Measurements from ENCODE around the gene EIF1. TPM values are rescaled to one million over a fixed set of nuclear protein-coding genes. Genes with fewer than 3 reads are reported as not detected.
"Not testable (repeated sequence)": the region's sequence is repeated elsewhere in the genome, so short reads cannot be mapped to it uniquely, and the experiment has no call there.

EIF1 gene
- 100 to 1,000 TPM in 1 of 2 donors, 10 to 100 TPM in 1; 99.5 to 120 TPM for total RNA-seq

GRCh38 chr17:41688641-41689496 lies at the start of gene EIF1:
Gene EIF1, plus strand, starts transcription at chr17:41688885. Its CDS starts 154 bp downstream, at chr17:41689039.
- DNase-seq (peak; percentile 99 to 100 (median 100)), ATAC-seq (peak; percentile 91)
- Histone ChIP-seq H3K4me1 (peaks cover 36% of the 10 kb centered on the region), H3K27me3 (no peaks in the 10 kb centered on the region), H3K4me3 (peak within 1 kb of the TSS; percentile 41 to 98), H3K36me3 (replicated peaks in 1 of 2; ENCODE audit: insufficient read depth in 1 of 2, low read depth in 2 of 2) (peaks cover 31 to 35% of the 10 kb centered on the region in 2 donors), H3K27ac (peak within 1 kb of the TSS; percentile 100), H3K9me3 (no peaks in the 10 kb centered on the region)
- TF ChIP-seq POLR2A (IDR thresholded peaks at IDR 0.05) (peak; percentile 100), CTCF (IDR thresholded peaks at IDR 0.05) (peak in 1 of 7 experiments; percentile 28)
- intact Hi-C loops (cut with DNase I): no loop called here
- WGBS, 2 donors: 1 to 4% methylated on average over 9 to 81 of the region's 81 CpGs

- no peak for DNase-seq
- WGBS, 2 donors: 81 to 92% methylated on average over 6 of the region's 6 CpGs
- H3K27ac ChIP-seq: no peak overlapping the region
- no peaks in the 10 kb centered on the region for H3K27me3 ChIP-seq
- intact Hi-C loops (cut with DNase I): no loop called here
- ATAC-seq: no peak
- no peak for TF ChIP-seq POLR2A (IDR thresholded peaks at IDR 0.05)
- TF ChIP-seq CTCF (IDR thresholded peaks at IDR 0.05): no peak
- peaks cover 14% of the 10 kb centered on the region for H3K4me1 ChIP-seq
- H3K4me3 ChIP-seq: no peak overlapping the region
- H3K9me3 ChIP-seq: no peaks in the 10 kb centered on the region
- no peaks in the 10 kb centered on the region for H3K36me3 ChIP-seq (replicated peaks in 1 of 2; ENCODE audit: insufficient read depth in 1 of 2, low read depth in 2 of 2)
These were observed 49.7 kb upstream of the EIF1 start for GRCh38 chr17:41638941-41639340.

GRCh38 chr17:41639492-41640473 lies 48.9 kb upstream of the EIF1 start:
- Histone ChIP-seq H3K27ac (no peak overlapping the region), H3K27me3 (no peaks in the 10 kb centered on the region), H3K4me1 (peaks cover 10% of the 10 kb centered on the region), H3K36me3 (replicated peaks in 1 of 2; ENCODE audit: insufficient read depth in 1 of 2, low read depth in 2 of 2) (no peaks in the 10 kb centered on the region), H3K9me3 (no peaks in the 10 kb centered on the region), H3K4me3 (no peak overlapping the region)
- no peak for DNase-seq
- 82 to 86% methylated on average over 7 of the region's 7 CpGs for WGBS, 2 donors
- no peak for TF ChIP-seq CTCF (IDR thresholded peaks at IDR 0.05)
- TF ChIP-seq POLR2A (IDR thresholded peaks at IDR 0.05): no peak
- no peak for ATAC-seq
- intact Hi-C loops (cut with DNase I): no loop called here

- H3K9me3 ChIP-seq; intact Hi-C loops (cut with DNase I); H3K27me3 ChIP-seq; DNase-seq; H3K27ac ChIP-seq; H3K4me1 ChIP-seq; ATAC-seq; H3K36me3 ChIP-seq (replicated peaks in 1 of 2; ENCODE audit: insufficient read depth in 1 of 2, low read depth in 2 of 2); H3K4me3 ChIP-seq: not testable (repeated sequence)
- WGBS, 2 donors: 76 to 89% methylated on average over 5 of the region's 5 CpGs
These were observed 48.1 kb upstream of the EIF1 start for GRCh38 chr17:41640596-41640995.
